Esophagus (tissue), 2 donors: Measurements from ENCODE around the gene ARHGAP30. TPM values are rescaled to one million over a fixed set of nuclear protein-coding genes. Genes with fewer than 3 reads are reported as not detected.
"Not testable (repeated sequence)": the region's sequence is repeated elsewhere in the genome, so short reads cannot be mapped to it uniquely, and the experiment has no call there.

Experiments
- H3K27ac ChIP-seq, 2 donors: one replicate each; pipeline ENCODE4 v1.5.1; 2013; ENCODE audit warnings: low read depth in 2 of 2, mild to moderate bottlenecking in 2 of 2, inconsistent platforms in 1 of 2, low read length in 1 of 2, moderate library complexity in 1 of 2
- H3K27me3 ChIP-seq, 2 donors: one replicate each; pipeline ENCODE4 v1.6.1; 2013; ENCODE audit warnings: low read length in 2 of 2, control low read depth in 1 of 2, mild to moderate bottlenecking in 1 of 2; ENCODE audit not compliant: insufficient read depth in 2 of 2, control insufficient read depth in 1 of 2
- H3K36me3 ChIP-seq, 2 donors: one replicate each; pipeline ENCODE4 v1.6.1; 2013; ENCODE audit warnings: low read length in 1 of 2; ENCODE audit not compliant: control insufficient read depth in 2 of 2, insufficient read depth in 2 of 2
- H3K4me1 ChIP-seq, 2 donors: one replicate each; pipeline ENCODE4 v1.6.1; 2013; ENCODE audit warnings: low read length in 1 of 2; ENCODE audit not compliant: control insufficient read depth in 2 of 2, insufficient read depth in 2 of 2
- H3K4me3 ChIP-seq, 2 donors: one replicate each; pipeline ENCODE4 v1.5.1; 2013; ENCODE audit warnings: low read length in 2 of 2, mild to moderate bottlenecking in 2 of 2, low read depth in 1 of 2, moderate library complexity in 1 of 2
- H3K9me3 ChIP-seq, 2 donors: one replicate each; pipeline ENCODE4 v1.6.1; 2013; ENCODE audit warnings: mild to moderate bottlenecking in 2 of 2, low read depth in 1 of 2, low read length in 1 of 2, moderate library complexity in 1 of 2; ENCODE audit not compliant: control insufficient read depth in 2 of 2, insufficient read depth in 1 of 2
- WGBS, 2 donors: extraction: QIAGEN DNeasy Blood & Tissue Kit; methylation state at CpG; one replicate each; pipeline ENCODE4 v1.1.7; 2013; 5-methylcytosine and 5-hydroxymethylcytosine counted together
- polyA plus RNA-seq, 2 donors: library from polyadenylated mRNA; stranded (reverse); fragments of 200-250 nt; gene quantifications; one replicate each; pipeline ENCODE4 v1.2.3, GENCODE V29; 2013
- donor health status: healthy with polysubstance abuse.
- donor health status: Bipolar disorder and iron deficiency.

The ARHGAP30 gene
- polyA plus RNA-seq, 2 donors = 7.9 to 9.5 TPM

DNA sequence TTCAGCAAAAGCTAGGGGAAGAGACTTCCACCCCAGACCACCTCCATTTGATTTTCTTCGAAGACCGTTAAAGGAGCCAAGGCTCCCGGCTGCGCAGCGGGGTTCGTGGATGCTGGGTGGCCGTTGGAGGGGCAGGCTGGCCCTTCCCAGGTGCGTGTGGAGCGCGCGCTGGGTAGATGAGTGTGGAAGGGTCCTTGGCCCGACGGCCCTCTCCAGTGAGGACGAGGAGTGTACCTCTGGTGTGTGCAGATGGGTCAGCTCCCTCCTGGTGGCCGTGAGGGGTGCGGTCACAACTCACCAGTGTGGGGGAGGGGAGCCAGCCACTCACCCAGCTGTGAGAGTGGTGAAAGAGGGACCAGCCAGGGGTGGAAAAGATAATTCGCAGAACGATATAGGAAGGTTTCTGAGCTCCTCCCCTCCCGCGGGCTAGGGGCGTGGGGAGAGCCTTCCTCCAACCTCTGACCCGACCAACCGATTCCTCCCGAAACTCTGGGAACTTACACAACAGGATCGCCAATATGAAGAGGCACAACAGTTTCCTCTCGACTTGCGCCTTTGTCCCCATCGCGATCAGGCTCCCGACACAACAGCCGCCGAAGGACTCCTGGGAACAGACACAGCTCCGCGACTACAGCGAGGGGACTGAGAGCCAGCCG, 49.1 kb downstream of the ARHGAP30 start, which contains the start of gene F11R:
Gene F11R (minus strand): TSS at position 644 of the 656 bp plus-strand sequence. CDS start 79 bp downstream, at position 565.
- peak within 1 kb of the TSS; percentile 66 to 89 for H3K4me3 ChIP-seq
- H3K27me3 ChIP-seq = no peaks in the 10 kb centered on the region
- 1 to 3% methylated on average over 36 of the region's 36 CpGs for WGBS, 2 donors
- H3K27ac ChIP-seq = peak within 1 kb of the TSS; percentile 96 to 97
- H3K4me1 ChIP-seq = peaks cover 2 to 6% of the 10 kb centered on the region in 2 donors
- H3K36me3 ChIP-seq = no peaks in the 10 kb centered on the region
- no peaks in the 10 kb centered on the region for H3K9me3 ChIP-seq

GRCh38 chr1:161019751-161020495, 49.8 kb downstream of the ARHGAP30 start:
- no peaks in the 10 kb centered on the region for H3K9me3 ChIP-seq
- H3K36me3 ChIP-seq = no peaks in the 10 kb centered on the region
- no peaks in the 10 kb centered on the region for H3K27me3 ChIP-seq
- WGBS, 2 donors = 11 to 12% methylated on average over 10 of the region's 10 CpGs
- H3K27ac ChIP-seq = peak overlapping the region; percentile 96 to 97
- H3K4me1 ChIP-seq = peaks cover 2 to 6% of the 10 kb centered on the region in 2 donors
- peak overlapping the region; percentile 66 to 89 for H3K4me3 ChIP-seq

GRCh38 chr1:161019111-161019660, 50.5 kb downstream of the ARHGAP30 start:
- peak overlapping the region; percentile 91 to 96 for H3K27ac ChIP-seq
- H3K4me1 ChIP-seq, H3K9me3 ChIP-seq, H3K36me3 ChIP-seq, H3K27me3 ChIP-seq: not testable (repeated sequence)
- peak overlapping the region; percentile 66 to 89 for H3K4me3 ChIP-seq
- WGBS, 2 donors = 51 to 64% methylated on average over 15 of the region's 15 CpGs

- Histone ChIP-seq H3K4me1 (peaks cover 2 to 6% of the 10 kb centered on the region in 2 donors), H3K4me3 (peak overlapping the region; percentile 16 to 66), H3K27me3 (no peaks in the 10 kb centered on the region), H3K27ac (peak overlapping the region; percentile 91 to 96), H3K36me3 (no peaks in the 10 kb centered on the region), H3K9me3 (no peaks in the 10 kb centered on the region)
- WGBS, 2 donors = 82 to 89% methylated on average over 1 of the region's 1 CpG
Observed at GRCh38 chr1:161018631-161018930, 51.1 kb downstream of the ARHGAP30 start.

DNA sequence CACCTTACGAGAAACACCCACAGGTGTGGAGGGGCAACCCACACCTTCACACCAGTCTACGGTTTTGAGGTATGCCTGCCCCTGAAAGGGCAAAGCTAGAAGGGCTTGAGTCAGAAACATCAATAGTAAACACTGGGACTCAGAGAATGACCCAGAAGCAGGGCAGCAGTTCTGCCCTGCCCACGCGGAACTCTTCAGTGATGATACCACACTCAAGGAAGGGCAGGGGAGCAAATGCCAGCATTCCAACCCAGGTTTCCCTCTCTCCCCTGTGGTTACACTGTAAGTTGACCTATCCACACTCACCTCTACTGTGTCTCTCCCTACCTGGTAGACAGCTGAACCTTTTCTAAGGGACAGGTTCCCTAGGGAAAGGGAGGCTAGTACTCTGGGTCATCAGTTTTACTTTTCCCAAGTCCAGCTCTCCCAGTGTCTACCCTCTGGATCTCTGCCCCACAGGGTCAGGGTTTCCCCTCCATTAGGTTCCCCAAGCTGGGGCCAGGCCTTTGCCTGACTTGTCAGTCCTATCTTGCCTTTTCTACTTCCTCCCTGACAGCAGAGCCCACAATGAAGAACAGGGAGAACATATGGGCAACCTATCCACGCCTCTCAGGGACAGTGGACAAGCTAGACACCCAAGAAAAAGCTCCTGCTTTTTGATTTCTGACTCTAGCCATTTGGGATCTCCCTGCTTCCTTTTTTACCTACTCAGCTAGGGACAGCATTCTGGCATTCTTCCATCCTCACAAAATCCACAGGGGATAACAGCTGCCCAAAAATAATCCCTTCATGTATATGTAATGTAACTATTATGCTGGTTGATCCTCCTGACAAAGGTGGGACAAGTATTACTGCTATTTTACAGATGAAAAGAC, 51.7 kb downstream of the ARHGAP30 start:
- peaks cover 6 to 7% of the 10 kb centered on the region in 2 donors for H3K4me1 ChIP-seq
- peak overlapping the region; percentile 91 to 96 for H3K27ac ChIP-seq

DNA sequence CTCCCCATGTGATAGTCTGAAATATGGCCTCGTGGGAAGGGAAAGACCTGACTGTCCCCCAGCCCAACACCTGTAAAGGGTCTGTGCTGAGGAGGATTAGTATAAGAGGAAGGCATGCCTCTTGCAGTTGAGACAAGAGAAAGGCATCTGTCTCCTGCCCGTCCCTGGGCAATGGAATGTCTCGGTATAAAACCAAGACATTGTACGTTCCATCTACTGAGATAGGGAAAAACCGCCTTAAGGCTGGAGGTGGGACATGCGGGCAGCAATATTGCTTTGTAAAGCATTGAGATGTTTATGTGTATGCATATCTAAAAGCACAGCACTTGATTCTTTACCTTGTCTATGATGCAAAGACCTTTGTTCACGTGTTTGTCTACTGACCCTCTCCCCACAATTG, 52.5 kb downstream of the ARHGAP30 start:
- not testable (repeated sequence) for H3K4me1 ChIP-seq, H3K36me3 ChIP-seq, H3K9me3 ChIP-seq, H3K27me3 ChIP-seq
- H3K4me3 ChIP-seq = peak overlapping the region in 1 of 2 donors; percentile 14
- 65 to 67% methylated on average over 6 to 7 of the region's 7 CpGs for WGBS, 2 donors
- H3K27ac ChIP-seq = peak overlapping the region; percentile 91 to 96

More for the DNA sequence above, 51.7 kb downstream of the ARHGAP30 start:
- WGBS, 2 donors = 69 to 74% methylated on average over 5 of the region's 5 CpGs
- peak overlapping the region; percentile 16 to 66 for H3K4me3 ChIP-seq
- H3K36me3 ChIP-seq = no peaks in the 10 kb centered on the region
- no peaks in the 10 kb centered on the region for H3K27me3 ChIP-seq
- H3K9me3 ChIP-seq = no peaks in the 10 kb centered on the region

GRCh38 chr1:161016683-161017082, 53.0 kb downstream of the ARHGAP30 start:
- not testable (repeated sequence) for H3K4me1 ChIP-seq, H3K27me3 ChIP-seq, H3K9me3 ChIP-seq, H3K36me3 ChIP-seq, H3K4me3 ChIP-seq
- peak overlapping the region; percentile 37 to 79 for H3K27ac ChIP-seq
- 29 to 39% methylated on average over 1 of the region's 1 CpG for WGBS, 2 donors

GRCh38 chr1:161013488-161014230, 56.0 kb downstream of the ARHGAP30 start:
- H3K36me3 ChIP-seq = no peaks in the 10 kb centered on the region
- no peaks in the 10 kb centered on the region for H3K9me3 ChIP-seq
- no peaks in the 10 kb centered on the region for H3K27me3 ChIP-seq
- H3K27ac ChIP-seq = peak overlapping the region; percentile 77 to 93
- WGBS, 2 donors = 10 to 15% methylated on average over 15 of the region's 15 CpGs
- peak overlapping the region; percentile 4 to 16 for H3K4me3 ChIP-seq
- peaks cover 5 to 6% of the 10 kb centered on the region in 2 donors for H3K4me1 ChIP-seq

GRCh38 chr1:161013131-161013487, 56.6 kb downstream of the ARHGAP30 start:
- peaks cover 4 to 5% of the 10 kb centered on the region in 2 donors for H3K4me1 ChIP-seq
- H3K27me3 ChIP-seq = no peaks in the 10 kb centered on the region
- H3K27ac ChIP-seq = peak overlapping the region; percentile 77 to 93
- peak overlapping the region; percentile 4 to 16 for H3K4me3 ChIP-seq
- H3K9me3 ChIP-seq = no peaks in the 10 kb centered on the region
- no peaks in the 10 kb centered on the region for H3K36me3 ChIP-seq
